Right kidney (tissue), 1 donor: ENCODE results near the gene PCBP3.

ENCODE experiments used
- DNase-seq: peaks from one replicate; pipeline ENCODE4 v3.0.0-alpha.2; 2016

Gene PCBP3

DNA sequence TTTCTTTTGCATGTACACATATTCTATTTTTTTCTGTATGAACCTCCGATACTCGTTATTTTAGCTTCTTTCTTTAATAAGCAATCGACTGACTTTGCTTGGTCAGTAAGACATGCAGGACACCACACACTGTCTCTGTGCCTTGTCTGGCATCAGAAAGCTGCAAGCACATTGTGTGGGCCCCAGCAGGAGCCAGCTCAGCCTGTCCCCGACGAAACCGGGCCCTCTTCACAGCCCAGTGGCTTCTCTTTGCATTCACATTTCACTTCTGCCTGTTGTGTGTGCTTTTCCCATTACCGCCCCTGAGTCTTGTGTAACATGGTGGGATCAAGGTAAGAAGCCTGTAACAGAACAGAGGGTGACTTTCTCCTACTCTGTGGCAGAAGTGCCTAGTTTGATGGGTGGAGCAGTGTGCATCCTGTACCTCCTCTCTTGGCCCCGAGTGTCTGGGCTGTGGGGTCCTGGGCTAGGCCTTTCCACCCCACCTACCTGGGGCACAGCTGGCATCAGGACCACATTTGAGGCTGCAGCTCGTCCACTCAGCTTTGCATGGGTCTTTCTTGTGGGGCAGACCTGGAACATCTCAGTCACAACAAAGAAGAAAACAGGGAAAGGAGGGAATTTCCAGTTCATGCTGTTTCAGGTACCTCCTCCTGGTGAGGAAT, 219.2 kb downstream of the PCBP3 start:
- no peak for DNase-seq

DNA sequence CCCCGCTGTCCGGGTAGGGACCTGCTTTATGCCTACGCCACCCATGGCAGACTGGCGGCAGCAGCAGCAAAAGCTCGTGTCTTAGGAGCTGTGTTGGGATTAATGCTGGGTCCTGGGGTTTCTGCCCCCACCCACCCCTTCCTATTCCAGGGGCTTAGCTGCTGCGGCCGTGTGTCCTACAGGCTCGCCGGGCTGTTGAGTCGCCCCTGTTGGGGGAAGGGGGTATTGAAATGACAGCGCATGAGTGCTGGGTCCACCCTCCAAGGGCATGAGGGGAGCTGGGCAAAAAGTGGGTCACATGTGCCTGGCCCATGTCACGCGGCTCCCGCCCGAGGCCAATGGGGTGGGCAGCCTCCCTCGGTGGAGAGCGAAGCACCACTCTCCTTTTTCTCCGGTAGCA, 219.7 kb downstream of the PCBP3 start:
- DNase-seq: no peak

DNA sequence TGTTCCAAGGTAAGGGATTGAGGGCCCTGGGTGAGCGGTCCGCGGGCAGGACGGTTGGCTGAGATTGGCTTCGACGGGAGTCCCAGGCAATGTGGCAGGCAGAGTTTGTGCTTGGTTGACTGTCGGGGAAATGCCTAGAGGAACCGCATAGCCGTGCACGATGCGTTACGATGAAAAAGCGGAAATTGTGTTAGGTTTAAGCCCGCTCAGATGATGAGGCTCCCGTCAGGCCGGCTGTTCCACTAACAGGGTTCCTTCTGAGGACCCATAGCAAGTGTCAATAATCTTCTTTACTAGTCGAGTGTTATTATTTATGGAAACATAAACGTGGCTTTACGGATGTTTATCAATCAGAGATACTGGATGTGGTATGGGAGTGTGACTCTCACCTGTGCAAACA, 220.2 kb downstream of the PCBP3 start:
- no peak for DNase-seq

DNA sequence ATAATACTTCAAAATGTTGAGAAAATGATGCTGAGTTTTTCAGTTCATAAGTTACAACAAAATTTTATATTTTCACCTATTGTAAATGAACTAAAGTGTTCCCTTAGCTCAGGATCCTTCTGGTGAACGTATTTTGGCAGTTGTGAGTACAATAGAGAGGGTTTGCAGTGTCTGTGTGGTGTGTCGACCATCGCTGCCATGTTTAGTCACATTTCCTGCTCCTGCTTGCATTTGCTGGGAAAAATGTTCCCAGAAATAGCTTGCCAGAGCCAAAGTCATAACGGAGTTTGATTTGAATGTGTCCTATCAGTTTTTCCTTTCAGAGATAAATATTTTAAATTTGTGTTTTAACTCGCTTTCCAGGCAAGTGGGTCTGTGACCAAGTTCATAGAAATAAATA, 220.9 kb downstream of the PCBP3 start:
- DNase-seq: no peak

DNA sequence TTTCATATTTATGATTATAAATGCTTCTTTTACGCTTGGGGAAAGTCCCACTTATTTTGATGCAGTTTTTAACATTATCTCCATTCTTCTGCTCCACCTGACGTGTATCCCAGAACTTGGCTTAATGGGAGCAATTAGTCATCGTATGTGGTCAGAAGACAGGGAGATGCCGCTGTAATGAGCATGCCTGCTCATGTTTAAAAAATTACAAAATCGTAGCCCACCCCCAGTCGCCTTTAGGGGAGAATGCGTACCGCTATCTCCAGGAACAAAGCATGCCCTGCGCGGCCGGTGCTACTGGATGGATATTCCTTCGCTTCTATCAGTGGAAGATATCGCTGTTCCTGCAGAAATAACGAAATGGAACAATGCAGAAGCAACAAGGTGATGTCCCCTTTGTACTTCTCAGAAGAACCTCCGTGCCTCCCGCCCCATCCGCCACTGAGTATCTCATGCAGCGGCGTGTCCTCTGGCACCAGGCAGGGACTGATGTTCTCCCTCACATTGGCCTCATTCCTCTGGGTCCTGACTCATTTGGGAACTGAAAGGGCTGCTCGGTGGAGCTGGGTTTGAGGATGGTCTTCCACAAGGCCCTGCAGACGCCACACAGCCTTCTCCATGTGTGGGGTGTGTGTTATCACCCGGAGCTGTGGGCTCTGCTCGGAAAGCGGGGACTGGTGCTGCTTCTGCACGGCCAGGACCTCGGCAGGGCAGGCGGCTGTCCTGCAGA, 221.7 kb downstream of the PCBP3 start:
- DNase-seq: no peak

DNA sequence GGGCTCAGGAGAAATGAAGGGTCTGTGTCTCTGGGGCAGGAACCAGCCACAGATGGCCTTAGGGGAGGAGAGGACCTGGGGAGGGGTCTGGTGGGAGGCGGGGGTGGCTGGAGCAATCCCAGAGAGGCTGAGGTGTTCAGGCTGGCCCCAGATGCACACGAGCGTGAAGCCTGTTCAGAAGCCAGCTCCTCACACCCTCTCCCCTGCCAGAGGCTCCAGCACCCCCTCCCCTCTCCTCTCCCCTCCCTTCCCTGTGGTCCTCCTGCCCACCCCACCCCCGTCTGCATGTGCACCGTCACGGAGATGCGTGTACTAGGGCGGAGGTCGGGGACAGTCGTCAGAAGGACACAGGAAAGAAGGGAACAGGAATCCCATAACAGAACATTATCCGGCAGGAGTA, 223.0 kb downstream of the PCBP3 start:
- DNase-seq: no peak

DNA sequence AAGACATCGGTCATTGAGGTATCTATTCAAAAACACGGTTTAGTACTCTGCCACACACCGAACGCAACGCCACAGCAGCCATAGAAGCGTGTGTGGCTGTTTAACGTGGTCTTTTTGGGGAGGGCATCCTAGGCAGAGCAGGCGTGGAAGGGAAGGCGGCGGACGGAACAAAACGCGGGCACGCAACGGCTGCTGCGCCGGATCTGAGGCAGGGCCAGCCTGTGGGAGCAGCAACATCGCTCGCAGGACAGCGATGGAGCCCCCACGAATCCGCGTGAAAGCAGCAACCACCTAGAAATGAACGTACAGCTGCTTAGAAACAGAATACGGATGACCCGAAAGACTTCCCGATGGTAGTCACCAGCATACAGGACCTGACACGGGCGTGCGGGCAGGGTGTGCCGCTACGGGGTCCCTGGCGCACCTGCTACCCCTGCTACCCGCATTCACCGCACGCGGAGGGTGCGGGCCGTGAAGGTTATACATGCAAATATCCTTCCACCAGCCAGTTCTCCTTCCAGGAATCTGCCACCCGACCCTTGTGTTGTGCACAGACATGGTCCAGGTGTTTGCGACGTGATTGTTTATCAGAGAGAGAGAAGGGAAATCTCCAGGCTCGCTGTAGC, 223.6 kb downstream of the PCBP3 start:
- DNase-seq: no peak

DNA sequence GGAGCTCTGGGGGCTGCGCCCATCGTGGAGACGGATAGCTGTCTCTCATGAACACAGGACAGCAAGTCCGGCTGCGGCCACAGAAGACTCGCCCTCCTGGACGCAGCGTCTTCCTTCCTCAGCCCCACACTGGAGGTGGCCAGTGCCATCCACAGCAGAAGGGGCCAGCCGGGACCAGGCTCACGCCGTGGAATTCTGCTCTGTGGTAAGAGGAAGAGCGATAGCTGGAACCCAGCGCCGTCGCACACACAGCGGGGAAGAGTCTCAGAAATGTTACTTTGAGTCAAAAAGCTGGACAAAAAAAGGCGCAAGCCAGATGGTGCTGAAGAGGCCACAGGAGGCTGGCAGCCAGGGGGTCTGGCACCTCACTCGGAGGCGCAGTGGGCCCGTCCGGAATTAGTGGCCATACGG, 224.2 kb downstream of the PCBP3 start:
- no peak for DNase-seq

DNA sequence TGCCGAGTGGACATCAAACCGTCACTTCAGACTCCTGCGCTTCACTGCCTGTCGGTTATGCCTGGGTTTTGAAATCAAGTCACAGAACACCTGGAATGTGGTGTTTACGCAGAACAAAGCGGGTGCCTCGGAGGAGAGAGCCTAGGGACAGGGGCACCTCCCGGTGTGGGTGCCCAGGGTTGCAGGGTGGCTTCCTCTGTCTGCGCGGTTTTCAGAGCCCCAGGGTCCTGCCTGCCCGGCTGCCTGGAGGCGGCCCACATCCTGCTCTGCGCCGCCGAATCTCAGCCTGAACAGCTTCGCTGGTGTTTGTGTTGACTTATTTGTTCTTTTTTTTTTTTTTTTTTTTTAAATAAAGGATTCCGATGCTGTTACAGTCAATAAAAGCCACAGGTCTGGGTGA, 224.6 kb downstream of the PCBP3 start:
- DNase-seq: no peak

DNA sequence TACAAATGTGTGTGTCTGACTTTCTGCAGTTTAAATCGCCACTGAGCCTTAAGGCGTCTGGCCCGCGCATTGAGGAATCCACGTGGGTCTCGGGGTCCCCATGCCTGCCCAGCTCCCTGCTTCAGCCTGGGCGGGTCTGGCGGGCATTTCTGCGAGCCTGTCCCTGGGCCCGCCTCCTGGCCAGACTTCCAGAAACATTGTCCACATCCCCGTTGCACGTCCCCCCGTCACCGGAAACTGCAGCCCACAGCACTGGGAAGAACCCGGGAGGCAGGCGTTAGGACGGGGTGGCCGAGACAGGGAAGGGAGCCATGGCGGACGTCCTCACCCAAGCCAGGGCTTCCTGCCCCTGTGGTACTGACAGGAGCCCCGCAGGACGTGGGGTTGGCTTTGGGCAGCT, 225.0 kb downstream of the PCBP3 start:
- no peak for DNase-seq

DNA sequence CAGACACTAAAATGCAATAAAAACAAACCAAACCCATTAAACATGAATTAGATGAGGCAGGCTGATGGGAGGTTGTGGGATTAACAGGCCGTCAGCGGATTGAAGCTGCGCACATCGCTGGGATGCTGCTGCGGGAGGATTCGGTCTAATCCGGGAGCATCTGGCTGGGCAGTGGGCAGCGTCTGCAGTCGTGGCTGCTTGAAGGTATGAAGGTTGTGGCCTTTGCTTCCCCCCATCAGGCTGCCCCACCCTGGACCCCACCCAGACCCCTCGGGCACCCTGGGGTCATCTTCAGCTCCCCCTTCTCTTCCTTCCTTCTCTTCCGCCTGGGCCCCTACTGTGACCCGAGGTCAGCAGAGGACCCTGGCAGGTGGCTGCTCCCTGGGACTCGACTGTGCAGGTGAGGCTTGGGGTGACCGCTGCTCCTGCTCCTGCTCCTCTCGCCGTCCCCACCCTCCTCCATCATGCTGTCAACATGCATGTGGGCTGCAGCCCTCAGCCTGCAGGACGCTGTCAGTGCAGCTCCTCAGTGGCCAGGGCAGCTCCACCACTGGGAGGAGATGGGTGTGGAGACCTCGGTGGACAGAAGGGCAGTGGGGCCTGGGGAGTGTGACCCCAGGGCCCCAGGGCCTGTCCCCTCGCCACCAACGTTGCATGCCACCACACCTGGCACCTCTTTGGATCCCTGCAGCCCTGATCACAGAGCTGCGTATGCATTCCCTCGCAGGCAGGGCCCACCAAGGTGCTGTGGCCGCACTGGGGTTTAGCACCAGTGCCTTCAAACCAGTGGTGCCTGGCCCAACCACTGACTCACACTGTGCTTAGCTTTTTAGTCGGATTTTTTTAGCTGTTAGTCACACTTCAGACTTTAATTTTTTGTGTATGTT, 225.8 kb downstream of the PCBP3 start:
- DNase-seq: no peak

DNA sequence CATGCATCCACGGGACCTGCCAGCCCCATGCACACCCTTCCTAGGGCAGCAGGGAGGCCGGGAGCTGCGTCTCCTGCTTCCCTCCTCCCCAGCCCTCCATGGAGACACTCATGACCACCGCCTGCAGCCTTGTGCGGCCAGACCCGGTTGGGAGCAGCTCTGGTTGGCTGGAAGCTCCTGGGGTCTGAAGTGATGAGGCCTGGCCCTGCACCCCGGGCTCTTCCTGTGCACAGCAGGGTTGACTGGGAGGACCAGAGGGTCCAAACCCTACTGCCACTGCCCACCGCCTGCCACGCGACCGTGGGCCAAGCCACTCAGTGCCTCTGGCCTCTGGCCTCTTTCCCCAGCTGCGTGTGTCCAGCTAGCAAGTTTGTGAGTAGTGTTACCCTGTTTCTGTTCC, 226.9 kb downstream of the PCBP3 start:
- no peak for DNase-seq

DNA sequence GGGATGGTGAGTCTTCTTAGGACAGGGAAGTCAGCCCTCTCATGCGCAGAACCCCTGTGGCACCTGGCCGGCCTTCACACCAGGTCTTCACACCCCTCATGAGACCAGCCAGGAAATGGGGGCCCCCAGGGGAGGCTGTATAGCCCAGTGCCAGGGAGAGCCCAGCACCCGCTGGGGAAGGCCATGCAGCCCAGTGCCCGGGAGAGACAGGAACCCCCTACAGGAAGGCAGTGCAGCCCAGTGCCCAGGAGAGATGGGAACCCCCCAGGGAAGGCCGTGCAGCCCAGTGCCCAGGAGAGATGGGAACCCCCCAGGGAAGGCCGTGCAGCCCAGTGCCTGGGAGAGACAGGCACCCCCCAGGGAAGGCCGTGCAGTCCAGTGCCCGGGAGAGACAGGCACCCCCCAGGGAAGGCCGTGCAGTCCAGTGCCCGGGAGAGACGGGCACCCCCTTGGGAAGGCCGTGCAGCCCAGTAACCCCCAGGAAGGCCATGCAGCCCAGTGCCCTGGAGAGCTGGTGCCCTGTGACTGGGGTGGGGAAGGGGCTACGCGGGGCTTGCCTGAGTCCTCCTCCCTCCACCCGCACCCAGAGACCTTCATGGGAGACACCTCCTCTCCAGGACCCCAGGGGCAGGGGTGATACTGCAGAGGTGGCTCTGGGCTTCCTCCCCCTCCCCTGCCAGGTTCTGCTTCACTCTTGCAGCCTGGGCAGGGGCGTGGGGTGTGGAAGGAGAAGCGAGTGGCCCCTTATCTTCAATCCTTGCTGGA, 227.5 kb downstream of the PCBP3 start:
- no peak for DNase-seq

DNA sequence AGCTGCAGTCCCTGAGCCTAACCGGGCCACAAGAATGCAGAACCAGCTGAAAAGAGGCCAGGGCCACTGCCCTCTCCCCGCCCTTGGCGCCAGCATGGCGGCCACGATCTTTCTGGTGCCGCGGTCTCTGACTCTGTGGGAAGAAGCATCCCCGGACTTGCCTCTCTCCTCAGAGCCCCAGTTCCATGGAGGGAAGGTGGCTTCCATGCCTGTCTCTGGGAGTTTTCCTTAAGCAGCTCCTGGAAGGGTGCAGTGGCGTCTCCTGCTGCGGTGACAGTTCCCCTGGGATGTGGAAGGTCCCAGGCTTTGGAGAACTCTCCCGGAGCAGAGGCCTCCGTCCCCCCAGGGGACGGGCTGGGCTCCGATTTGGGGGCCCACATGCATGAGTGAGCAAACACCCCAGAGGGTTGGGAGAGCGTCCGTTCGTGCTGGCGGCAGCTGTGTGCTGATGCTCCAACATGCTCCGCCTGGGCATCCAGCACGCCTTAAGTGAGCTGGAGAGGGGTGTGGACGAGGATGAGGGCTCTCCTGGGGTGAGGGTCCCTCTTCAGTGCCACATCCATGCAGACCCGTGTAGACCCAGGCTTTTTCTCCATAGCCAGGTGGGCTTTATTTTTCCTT, 228.2 kb downstream of the PCBP3 start:
- no peak for DNase-seq

DNA sequence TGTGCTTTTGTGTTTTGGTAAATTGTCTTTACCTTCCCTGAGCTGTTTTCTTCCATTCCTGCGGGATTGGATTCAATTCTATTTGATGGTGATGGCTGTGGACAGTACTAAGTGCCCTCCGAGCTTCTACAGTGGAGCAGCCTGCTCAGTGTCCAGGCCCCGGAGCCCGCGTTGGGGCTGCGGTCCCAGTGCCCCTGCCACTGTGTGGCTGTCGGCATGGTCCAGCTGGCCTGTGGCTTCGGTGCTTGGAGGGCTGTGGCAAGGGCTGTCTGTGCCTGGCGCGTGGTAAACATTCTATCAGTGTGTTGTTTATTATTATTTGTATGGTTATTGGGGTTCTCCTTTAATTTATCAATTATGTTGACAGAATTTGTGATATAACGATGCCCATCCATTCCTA, 228.9 kb downstream of the PCBP3 start:
- no peak for DNase-seq

DNA sequence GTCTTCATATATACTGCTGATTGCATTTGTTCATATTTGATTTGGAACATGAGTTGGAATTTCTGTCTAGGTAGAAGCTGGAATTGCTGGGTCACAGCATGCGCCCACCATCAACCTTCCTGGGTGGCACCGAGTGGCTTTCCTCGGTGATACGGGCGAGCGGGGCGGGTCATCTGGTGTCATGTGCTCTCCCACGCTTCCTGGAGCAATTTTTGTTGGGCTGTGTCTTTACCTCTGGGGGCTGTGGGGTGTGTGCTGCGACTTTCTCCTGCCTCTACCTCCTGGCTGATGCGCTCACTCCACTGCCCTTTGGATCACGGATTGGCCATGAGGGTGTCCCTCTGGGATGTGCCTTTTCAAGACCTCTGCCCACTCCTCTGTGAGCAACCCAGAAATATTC, 229.4 kb downstream of the PCBP3 start:
- no peak for DNase-seq

DNA sequence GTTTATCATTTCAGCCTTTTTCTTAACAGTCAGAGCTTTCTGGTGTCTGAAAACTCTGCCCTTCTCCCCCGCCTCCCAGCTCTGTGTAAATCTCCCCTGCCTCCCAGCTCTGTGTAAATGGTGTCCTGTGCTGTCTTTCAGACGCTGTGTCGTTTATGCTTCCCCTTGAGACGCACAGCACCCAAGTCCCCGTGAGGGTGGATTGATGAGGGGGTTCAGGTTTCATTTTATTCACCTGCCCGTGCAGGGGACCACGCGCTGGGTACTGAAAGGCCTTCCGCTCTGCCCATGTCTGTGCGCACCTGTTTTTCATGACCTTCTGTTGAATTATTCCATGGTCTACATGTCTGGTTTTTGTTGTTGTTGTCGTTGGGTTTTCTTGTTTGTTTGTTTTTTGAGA, 229.9 kb downstream of the PCBP3 start:
- no peak for DNase-seq

DNA sequence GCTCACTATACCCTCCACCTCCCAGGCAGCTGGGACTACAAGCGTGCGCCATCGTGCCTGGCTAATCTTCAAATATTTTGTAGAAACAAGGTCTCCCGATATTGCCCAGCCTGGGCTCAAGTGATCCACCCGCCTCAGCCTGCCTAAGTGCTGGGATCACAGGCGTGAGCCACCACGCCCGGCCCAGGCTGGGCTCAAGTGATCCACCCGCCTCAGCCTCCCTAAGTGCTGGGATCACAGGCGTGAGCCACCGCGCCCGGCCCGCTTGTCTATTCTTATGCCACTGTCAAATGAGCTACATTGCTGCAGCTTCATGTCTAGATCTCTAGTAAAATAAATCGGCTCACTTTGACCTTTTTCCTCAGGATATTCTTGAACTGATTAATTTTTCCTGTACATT, 230.3 kb downstream of the PCBP3 start:
- DNase-seq: no peak

DNA sequence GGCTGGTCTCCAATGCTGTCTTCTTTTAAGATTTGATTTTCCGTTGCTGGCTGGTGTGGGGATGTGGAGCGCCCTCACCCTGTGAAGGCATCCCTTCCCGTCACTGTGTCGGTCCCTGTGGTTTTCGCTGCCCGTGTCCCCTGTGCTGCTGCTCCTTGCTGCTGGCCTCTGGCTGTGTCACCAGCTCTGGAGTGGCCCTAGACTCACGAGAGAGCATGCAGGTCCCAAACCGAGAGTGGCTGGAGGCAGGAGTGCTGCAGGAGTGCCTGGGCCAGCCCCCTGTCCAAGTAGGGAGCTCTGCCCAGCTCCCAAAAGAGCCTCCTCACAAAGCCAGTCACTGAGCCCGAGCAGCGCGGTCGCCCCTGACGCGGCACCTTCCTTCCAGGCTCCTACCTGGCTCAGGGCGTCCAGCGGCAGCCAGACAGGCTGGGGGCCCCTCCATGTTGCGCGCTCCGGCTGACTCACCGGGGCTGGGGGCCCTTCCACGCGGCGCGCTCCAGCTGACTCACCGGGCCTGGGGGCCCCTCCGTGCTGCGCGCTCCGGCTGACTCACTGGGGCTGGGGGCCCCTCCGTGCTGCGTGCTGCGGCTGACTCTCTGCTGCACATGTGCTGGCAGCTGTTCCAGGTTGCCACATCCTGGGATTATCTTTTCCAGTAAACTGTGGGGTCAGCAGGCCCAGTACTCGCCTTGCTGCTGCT, 231.3 kb downstream of the PCBP3 start:
- DNase-seq: no peak

DNA sequence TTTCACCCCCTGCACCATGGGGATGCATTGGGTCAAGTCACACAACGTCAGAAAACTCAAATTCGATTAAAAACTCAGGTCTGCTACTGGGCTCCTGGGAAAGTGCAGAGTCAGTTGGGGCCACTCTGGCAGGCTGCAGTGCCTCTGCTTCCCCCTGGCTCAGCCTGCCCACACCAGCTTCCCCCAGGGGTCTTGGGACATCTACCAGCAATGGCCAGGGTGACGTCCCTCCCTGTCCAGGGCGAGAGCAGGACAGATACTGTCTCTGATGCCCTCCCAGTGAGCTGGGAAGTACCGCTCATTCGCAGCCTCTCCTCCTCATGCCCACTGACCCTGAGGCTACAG, 231.9 kb downstream of the PCBP3 start:
- DNase-seq: no peak

DNA sequence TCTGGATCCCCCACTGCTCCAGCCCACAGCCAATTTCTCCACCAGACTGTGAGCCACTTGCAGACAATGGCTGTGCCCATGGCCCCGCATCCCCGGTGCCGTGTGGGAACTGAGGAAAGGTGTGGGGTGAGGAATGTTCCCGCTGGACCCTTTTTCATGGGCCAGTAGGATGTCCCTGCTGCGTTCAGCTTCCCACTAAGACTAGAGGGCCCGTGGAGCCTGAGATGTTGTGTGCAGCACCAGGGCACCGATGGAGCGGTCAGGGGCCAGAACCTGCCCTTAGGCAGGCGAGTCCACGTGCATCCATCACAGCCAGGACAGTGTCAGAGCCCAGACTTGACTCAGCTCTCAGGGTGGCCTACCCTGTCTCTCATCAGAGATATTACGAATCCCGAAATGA, 232.4 kb downstream of the PCBP3 start:
- DNase-seq: no peak
